GM20431 (cell line): ENCODE data around the gene UGDH.
"Not testable (repeated sequence)": the region's sequence is repeated elsewhere in the genome, so short reads cannot be mapped to it uniquely, and the experiment has no call there.

ENCODE experiments used
- in situ Hi-C: fragments of 300-500 bp; cut with MseI, MboI; formaldehyde crosslinking; loops from one replicate; pipeline ENCODE4 v1.15.0; 2020; ENCODE audit warnings: low sequenced_read_pairs; ENCODE audit not compliant: unreplicated experiment

The UGDH gene

DNA sequence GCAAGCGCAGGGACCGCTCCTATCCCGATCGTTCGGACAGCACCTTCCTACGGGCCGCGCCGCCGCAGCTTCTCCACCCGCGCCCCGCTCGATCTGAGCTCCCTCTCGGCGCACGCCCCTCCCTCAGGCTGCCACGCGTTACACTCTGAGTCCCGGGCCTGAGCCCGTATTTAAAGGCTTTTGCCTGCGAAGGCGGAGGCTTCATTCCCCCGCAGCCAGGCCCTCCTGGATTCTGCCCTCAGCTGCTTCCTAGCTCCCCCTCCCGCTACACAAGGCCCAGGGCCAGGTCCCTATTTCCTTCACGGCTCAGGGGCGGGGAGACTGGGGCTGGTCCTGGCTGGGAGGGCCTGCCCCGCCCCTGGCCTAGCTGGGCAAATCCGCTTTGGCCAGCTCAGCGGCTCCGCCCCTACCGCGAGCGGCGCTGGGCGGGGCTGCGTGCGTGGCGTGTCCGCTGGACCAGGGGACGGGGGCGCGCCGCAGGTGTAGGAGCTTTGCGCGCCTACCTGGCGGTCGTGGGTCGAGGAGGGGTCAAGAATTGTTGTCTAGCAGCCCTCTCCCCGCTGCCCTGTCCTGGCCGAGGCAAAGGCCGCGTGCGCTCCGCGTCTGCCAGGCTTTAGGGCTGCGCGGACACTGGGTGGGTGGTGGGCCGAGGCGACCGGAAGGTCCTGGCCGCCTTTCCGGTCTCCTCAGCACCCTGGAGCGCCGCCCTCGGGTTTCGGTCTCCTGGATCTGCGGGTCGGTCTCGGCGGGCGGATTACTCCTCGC lies at the start of gene UGDH:
TSS of gene UGDH (minus strand) at position 144 of the 765 bp plus-strand sequence. CDS start 5,927 bp downstream, outside the sequence.
- in situ Hi-C loops: no loop called here

DNA sequence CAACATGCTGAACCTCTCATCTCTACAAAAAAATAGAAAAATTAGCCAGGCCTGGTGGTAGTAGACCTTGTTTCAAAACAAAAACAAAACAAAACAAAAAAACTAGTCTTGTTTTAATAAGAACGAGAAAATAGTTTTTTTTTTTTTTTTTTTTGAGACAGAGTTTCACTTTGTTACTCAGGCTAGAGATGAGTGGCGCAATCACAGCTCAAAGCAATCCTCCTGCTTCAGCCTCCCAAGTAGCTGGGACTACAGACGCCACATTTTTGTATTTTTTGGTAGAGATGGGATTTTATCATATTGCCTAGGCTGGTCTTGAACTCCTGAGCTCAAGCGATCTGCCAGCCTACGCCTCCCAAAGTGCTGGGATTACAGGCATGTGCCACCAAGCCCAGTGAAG lies 47.7 kb upstream of the UGDH start:
- in situ Hi-C loops: no loop called here

DNA sequence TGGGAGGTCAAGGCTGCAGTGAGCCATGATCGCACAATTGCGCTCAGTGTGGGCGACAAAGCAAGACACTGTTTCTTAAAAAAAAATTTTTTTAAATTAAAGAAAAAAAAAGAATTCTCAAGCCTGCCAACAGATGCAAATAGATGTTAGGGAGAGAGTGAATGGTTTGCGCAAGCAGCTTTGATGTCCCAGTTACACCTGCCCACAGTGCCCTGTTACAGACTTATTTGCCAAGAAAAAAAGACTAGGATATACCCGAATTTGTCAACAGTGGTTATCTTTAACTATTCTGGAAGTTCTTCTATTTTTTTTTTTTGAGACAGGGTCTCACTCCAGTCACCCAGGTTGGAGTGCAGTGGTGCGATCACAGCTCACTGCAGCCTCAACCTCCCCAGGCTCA lies 44.3 kb upstream of the UGDH start:
- in situ Hi-C loops: no loop called here

- in situ Hi-C loops: no loop called here
Measured at GRCh38 chr4:39571054-39571453, 43.8 kb upstream of the UGDH start.

DNA sequence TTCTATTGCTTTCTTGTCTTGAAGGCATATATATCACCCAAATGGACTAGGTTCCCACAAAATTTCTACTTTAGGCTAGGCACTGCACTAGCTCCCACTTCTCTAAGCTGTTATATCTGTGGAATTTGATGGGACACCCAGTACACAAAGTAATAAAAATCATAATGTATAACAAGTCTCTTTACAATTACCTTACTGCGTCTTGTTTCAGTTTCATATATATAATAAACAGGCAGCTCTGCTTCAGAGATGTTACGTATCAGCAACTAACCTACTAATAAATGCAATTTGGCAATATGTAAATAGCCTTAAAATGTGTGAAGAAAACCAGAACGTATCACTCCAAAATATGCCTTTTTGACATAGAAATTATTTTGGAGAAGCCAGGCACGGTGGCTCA lies 42.0 kb upstream of the UGDH start:
- in situ Hi-C loops: no loop called here

GRCh38 chr4:39568805-39569204 lies 41.6 kb upstream of the UGDH start:
- in situ Hi-C loops: no loop called here

DNA sequence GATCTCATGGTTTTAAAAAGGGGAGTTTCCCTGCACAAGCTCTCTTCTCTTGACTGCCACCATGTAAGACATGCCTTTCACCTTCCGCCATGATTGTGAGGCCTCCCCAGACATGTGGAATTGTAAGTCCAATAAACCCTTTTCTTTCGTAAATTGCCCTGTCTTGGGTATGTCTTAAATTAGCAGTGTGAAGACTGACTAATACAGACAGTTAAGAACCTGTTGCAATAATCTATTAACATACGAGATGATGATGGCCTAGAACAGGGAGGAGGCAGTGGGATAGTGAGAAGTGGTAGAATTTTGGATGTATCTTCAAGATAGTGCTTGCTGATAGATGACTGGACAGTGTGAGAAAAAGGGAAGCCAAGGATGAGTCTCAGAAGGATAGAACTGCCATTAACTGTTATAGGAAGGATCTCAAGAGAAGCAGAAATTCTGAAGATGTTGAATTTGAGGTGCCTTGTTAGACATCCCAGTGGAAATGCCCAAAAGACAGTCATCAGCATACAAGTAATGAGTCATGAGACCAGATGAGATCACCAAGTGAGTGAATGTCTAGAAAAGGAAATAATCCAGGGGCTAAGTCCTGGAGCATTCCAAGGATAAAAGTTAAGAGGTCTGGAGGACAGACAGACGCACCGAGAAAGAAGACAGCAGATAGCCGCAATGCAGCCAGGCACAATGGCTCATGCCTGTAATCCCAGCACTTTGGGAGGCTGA lies 38.8 kb upstream of the UGDH start:
- in situ Hi-C loops: no loop called here

- in situ Hi-C loops: no loop called here
Measured at GRCh38 chr4:39563346-39563847, 36.2 kb upstream of the UGDH start.

DNA sequence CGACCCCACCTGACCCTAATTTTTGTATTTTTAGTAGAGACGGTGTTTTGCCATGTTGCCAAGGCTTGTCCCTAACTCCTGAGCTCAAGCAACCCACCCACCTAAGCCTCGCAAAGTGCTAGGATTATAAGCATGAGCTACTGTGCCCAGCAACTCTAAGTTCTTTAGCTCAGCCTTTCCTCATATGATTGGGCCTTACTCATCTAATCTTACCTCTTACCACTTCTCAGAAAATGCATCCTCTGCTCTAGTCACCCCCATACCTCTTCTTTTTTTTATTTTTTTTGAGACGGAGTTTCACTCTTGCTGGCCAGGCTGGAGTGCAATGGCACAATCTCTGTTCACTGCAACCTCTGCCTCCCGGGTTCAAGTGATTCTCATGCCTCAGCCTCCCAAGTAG lies 35.6 kb upstream of the UGDH start:
- in situ Hi-C loops: no loop called here

DNA sequence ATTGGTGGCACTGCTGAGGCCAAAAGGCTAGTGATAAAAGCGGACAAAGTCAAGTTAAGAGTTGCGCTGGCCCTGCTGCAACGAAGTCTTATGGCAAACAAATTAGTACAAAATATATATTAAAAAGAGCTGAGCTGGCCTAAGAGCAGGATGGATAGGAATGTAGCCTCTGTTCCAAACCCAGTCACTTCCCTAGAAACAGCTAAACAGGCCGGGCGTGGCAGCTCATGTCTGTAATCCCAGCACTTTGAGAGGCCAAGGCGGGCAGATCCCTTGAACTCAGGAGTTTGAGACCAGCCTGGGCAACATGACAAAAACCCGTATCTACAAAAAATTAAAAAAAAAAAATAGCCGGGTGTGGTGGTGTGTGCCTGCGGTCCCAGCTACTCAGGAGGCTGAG lies 32.4 kb upstream of the UGDH start:
- in situ Hi-C loops: no loop called here

- in situ Hi-C loops: no loop called here
Measured at GRCh38 chr4:39555472-39555871, 28.2 kb upstream of the UGDH start.

- in situ Hi-C loops: no loop called here
Measured at GRCh38 chr4:39548425-39549067, 21.3 kb upstream of the UGDH start.

GRCh38 chr4:39544580-39545315 lies 17.5 kb upstream of the UGDH start:
- in situ Hi-C loops: no loop called here

DNA sequence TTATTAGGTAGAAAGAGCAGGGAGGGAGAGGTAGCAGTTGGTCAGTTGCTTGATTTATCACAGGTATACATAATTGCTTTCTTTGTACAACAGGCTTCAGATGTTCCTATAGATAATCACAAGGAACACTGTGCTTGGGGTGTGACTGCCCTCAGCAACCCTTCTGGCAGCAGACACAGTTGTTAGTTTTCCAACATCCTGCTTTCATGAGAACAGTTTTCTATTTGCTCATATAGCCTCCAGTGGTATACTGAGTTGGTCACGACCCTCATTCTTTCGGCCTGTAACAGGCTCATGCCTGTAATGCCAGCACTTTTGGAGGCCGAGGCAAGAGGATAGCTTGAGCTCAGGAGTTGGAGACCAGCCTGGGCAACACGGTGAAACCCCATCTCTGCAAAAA lies 16.8 kb upstream of the UGDH start:
- in situ Hi-C loops: not testable (repeated sequence)

DNA sequence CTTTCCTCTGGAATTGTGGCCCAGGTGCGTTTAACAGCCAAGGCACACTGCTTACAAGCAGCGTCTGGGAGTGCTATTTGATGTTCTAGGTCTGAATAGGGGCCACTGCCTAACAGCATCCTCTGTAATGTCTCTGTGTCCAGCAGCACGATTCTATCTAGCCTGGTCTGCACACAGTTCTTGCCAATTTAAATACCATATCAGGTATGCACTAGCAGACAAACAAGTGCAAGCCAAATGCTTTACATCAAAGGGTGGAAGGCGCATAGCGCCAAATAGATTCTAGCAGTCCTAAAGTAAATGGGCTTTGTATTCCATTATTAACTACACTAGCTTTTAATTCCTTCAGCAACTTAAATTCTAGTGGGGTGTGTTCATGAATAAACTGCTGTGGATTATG lies 15.8 kb upstream of the UGDH start:
- in situ Hi-C loops: no loop called here

- in situ Hi-C loops: no loop called here
Measured at GRCh38 chr4:39542611-39543012, 15.4 kb upstream of the UGDH start.

- in situ Hi-C loops: no loop called here
Measured at GRCh38 chr4:39541987-39542610, 14.9 kb upstream of the UGDH start.

- in situ Hi-C loops: no loop called here
Measured at GRCh38 chr4:39539089-39539611, 11.9 kb upstream of the UGDH start.

GRCh38 chr4:39533541-39533940 lies 6.3 kb upstream of the UGDH start:
- in situ Hi-C loops: no loop called here

GRCh38 chr4:39532237-39532636 lies 5.0 kb upstream of the UGDH start:
- in situ Hi-C loops: not testable (repeated sequence)
